AG04449 (cell line): Measurements from ENCODE around the gene DDX24.

Experiments used
- CTCF ChIA-PET: fragments of 350-600 bp; formaldehyde crosslinking; extraction: SDS; loops from one replicate; lab custom pipeline; 2021; ENCODE audit warnings: antibody characterized with exemption; lab: Yijun Ruan, JAX
- POLR2A ChIA-PET: fragments of 400-600, 350-600 bp; formaldehyde crosslinking; extraction: SDS; loops from one replicate; lab custom pipeline; 2020; ENCODE audit warnings: antibody characterized with exemption, inconsistent platforms; lab: Yijun Ruan, JAX
- DNase-seq: peaks from one replicate; pipeline ENCODE4 v3.0.0-alpha.2; 2010; ENCODE audit warnings: low read depth, low spot score
- H3K4me3 ChIP-seq: 2 replicates; pipeline ENCODE4 v1.5.1; 2011; ENCODE audit warnings: low read depth, mild to moderate bottlenecking, control low read depth, low read length
- CTCF ChIP-seq: IDR thresholded peaks from one replicate; pipeline ENCODE4 v1.5.1; 2011; ENCODE audit warnings: mild to moderate bottlenecking, moderate library complexity, low read length, control low read depth, inconsistent platforms; ENCODE audit not compliant: insufficient read depth; ENCODE audit errors: missing control alignments

The DDX24 gene

DNA sequence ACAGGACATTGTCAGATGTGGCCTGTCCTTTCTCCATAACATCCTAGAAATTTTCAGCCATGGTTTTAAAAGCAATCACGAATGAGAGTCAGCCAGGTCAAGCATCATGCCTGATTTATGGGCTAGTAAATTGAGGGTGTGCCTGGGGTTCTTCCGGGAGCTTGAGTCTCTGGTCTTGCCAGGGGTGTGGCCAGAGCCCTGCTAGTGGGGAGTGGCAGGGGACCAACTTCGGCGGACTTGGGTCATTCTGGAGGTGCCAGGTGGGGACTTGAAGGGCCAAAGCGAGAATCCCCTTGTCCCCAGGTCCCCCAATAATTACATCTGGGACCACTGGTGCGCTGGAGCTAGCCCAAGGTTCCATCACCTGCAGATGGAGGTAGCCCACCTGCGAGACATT, 49.1 kb downstream of the DDX24 start:
- POLR2A ChIA-PET = no interaction called here
- DNase-seq = no peak
- CTCF ChIA-PET = interaction anchor here (2.0 to 11.1 kb wide), 4 partner anchors 17 to 108 kb away, joined by 4 to 348 read pairs (median 148); partner anchors contain the start of gene IFI27L2
- no peak for TF ChIP-seq CTCF
- no peak overlapping the region for H3K4me3 ChIP-seq

DNA sequence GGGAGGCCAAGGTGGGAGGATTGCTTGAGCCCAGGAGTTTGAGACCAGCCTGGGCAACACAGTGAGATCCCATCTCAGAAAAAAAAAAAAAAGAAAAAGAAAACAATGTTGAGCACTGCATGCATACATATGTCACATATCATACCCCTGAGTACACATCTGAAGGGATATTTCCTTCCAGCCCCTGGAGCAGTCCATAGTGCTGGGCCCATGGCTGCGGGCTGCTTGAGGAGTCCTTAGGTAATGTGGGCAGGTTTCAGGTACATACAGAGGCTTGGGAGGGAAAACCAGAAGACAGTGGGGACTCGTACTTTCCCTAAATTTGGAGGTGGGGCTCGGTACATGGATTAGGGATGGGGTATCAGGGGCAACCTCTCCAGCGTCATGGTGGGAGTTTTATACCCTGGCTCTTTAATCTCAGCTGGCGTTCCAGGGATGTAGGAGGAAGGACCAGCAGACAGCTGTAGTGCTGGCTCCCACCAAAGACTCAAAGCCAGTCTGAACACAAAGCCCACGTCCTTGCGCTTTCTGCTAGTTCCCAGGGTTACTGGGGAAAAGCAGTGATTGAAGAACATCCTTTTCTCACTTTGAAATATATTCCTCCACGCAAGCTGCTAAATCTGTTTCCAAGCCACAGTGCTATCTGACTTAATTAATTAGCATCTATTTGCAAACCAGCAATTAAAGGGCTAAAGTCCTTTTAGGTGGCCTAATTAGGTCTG, 49.7 kb downstream of the DDX24 start:
- TF ChIP-seq CTCF = no peak
- DNase-seq = no peak
- no peak overlapping the region for H3K4me3 ChIP-seq
- ChIA-PET POLR2A (no interaction called here), CTCF (interaction anchor here (2.0 to 11.1 kb wide), 4 partner anchors 18 to 109 kb away, joined by 4 to 348 read pairs (median 148); partner anchors contain the start of gene IFI27L2)

GRCh38 chr14:94030571-94030970, 50.4 kb downstream of the DDX24 start:
- ChIA-PET CTCF (interaction anchor here (0.7 to 0.8 kb wide), 2 partner anchors 91 to 102 kb away, joined by 3 read pairs; no protein-coding TSS in a partner anchor), POLR2A (no interaction called here)
- DNase-seq = no peak
- H3K4me3 ChIP-seq = no peak overlapping the region
- no peak for TF ChIP-seq CTCF

DNA sequence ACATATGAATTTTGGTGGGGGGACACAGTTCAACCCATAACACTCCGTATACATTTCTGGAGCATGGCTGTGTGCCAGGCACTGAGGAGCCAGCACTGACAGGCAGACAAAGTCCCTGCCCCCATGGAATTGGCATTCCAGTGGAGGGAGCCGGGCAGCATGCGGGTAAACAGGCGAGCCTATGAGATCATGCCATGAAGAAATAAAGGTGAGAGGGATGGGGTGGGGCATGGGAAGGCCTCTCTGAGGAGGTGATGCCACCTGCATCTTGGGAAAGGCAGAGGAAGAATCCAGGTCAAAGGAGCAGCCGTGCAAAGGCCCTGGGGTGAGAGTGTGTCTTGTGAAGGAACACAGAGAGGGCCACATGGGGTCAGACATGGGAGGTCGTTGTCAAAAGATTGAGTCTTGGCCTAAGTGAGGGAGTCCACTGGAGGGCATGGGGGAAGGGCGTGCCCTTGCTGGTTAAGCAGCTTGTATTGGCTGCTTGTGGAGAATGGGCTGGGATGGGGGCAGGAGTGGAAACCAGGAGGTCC, 51.3 kb downstream of the DDX24 start:
- no peak for DNase-seq
- CTCF ChIA-PET = interaction anchor here (0.7 to 13.1 kb wide), 7 partner anchors 7 to 151 kb away, joined by 3 to 135 read pairs (median 5); no protein-coding TSS in a partner anchor
- H3K4me3 ChIP-seq = no peak overlapping the region
- no peak for TF ChIP-seq CTCF
- POLR2A ChIA-PET = no interaction called here

DNA sequence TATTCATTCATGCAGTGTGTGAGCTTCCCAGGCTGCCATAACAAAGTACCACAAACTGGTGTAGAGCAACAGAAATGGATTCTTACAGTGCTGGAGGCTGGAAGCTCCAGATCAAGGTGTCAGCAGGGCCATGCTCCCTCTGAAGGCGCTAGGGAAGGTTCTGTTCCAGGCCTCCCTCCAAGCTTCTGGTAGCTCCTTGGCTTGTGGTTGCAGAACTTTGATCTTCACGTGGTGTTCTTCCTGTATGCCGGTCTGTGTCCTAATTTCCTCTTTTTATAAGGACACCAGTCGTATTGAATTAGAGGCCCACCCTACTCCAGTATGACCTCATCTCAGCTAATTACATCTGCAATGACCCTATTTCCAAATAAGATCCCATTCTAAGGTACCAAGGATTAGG, 51.7 kb downstream of the DDX24 start:
- H3K4me3 ChIP-seq = no peak overlapping the region
- no peak for DNase-seq
- POLR2A ChIA-PET = no interaction called here
- no peak for TF ChIP-seq CTCF
- CTCF ChIA-PET = interaction anchor here (1.0 to 13.1 kb wide), 5 partner anchors 7 to 151 kb away, joined by 3 to 135 read pairs (median 16); no protein-coding TSS in a partner anchor

DNA sequence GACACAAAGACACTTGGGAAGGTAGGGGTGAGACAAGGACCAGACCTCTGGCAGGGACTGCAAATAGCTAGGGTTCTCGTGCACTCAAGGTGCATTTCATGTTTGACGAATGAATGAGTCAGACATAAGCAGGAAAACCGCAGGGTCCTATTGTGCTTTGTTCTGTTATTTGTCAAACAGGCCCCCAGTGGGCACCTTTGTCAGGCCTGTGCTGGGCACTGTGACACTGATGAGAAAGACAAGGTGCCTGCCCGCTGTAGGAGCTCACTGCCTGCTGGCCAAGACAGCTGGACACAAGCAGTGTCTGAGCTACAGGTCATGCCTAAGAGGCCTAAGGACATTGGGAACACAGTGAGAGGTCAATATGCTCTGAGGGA, 52.6 kb downstream of the DDX24 start:
- H3K4me3 ChIP-seq = no peak overlapping the region
- no peak for TF ChIP-seq CTCF
- DNase-seq = no peak
- CTCF ChIA-PET = interaction anchor here (1.0 to 13.1 kb wide), 7 partner anchors 8 to 152 kb away, joined by 3 to 135 read pairs (median 13); no protein-coding TSS in a partner anchor
- POLR2A ChIA-PET = no interaction called here
